ENCODE results near the gene FN1.
"Not testable (repeated sequence)": the region's sequence is repeated elsewhere in the genome, so short reads cannot be mapped to it uniquely, and the experiment has no call there.

Gene FN1

GRCh38 chr2:215422676-215423075 lies 13.2 kb downstream of the FN1 start:
- DNase-seq, result no peak

GRCh38 chr2:215421859-215422461 lies 13.9 kb downstream of the FN1 start:
- DNase-seq, result no peak

GRCh38 chr2:215420471-215420935 lies 15.4 kb downstream of the FN1 start:
- DNase-seq, result no peak

DNA sequence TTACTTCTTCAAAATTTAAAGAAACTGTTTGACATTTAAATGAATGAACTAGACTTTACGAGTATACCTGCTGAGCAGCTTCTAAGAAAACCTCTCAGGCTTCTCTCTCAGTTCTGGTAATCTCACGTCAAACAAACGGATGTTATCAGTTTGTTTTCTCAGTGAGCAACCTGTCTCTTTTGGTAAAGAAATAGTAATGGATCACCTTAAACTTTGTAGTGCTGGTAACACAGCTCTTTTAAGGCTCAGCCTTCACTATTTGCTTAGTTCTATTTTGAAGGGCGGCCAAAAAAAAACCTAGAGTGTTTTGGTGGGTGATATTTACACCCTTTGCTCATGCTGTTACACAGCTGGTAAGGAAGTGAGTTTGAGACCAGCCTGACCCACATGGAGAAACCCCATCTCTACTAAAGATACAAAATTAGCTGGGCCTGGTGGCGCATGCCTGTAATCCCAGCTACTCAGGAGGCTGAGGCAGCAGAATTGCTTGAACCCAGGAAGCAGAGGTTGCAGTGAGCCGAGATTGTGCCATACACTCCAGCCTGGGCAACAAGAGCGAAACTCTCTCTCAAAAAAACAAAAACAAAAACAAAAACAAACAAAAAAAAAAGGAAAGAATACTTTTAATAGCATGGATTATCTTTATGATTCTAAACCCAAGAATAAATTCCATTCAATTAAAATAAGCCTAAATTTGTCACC lies 15.9 kb downstream of the FN1 start:
- no peak for DNase-seq

- DNase-seq, result no peak
Observed at GRCh38 chr2:215419113-215419512, 16.8 kb downstream of the FN1 start.

GRCh38 chr2:215418064-215418963 lies 17.6 kb downstream of the FN1 start:
- no peak for DNase-seq

DNA sequence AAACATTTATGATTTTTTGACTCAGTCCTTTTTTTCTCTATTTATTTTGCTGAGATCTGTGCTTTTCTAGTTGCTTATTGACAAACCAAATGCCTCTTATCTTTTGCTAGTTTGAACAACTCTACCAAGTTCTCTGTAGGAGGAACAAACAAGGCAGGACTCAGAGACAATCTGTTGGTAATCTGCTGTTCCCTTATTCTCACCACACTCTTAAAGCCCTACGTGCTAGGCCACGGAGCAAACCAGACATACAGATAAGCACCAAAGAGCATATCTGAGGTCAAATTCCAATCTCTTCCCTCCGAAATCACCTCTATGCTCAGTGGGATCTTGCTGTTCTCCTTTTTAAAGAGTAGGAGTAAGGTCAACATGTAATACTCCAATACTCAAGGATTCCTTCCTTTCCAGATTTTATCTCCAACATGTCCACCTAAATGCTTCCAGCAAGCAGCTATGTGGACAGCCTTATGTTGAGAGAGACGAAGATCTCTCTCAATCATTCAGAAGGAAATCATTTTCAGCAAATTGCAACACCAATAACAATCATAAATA lies 18.4 kb downstream of the FN1 start:
- DNase-seq, result no peak

GRCh38 chr2:215416656-215417055 lies 19.2 kb downstream of the FN1 start:
- no peak for DNase-seq

- DNase-seq, result no peak
Observed at GRCh38 chr2:215415820-215416577, 19.9 kb downstream of the FN1 start.

DNA sequence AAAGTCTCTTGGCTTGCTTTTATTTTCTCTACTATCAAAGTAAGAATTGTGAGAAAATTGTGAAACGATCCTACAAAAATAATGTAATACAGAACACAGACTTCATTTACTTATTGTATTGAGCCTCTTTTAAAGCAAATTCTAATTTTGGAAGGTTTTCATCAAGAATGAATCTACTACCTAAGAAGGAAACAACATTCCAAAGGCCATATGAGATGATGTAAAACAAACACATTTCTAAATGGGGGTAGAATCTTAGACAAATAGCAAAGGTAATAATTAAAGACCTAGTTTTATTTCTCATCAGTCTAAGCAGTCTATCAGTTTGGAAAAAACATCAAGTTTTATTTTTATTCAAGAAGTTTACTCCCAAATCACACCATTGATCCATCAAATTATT lies 20.6 kb downstream of the FN1 start:
- DNase-seq, result no peak

- DNase-seq, result no peak
Observed at GRCh38 chr2:215414674-215415073, 21.2 kb downstream of the FN1 start.

DNA sequence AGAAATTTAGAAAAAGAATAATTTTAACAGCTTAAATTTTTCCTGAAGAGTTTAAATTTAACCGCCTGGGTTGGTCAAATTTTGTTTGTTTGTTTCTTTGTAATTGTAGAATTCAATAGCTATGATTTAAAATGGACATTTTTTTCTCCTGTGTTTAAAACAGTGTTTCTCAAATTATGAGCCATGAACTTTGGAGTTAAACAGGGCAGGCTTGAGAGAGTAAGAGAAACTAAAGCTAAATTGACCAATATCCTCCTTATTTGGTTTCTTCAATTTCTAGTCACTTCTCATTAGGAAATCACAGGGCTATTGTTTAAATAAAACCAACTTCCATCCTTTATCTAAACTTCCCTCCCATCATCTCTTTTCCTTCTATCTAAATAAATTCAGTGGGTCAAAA lies 21.9 kb downstream of the FN1 start:
- DNase-seq, result no peak

GRCh38 chr2:215413484-215413777 lies 22.4 kb downstream of the FN1 start:
- no peak for DNase-seq

DNA sequence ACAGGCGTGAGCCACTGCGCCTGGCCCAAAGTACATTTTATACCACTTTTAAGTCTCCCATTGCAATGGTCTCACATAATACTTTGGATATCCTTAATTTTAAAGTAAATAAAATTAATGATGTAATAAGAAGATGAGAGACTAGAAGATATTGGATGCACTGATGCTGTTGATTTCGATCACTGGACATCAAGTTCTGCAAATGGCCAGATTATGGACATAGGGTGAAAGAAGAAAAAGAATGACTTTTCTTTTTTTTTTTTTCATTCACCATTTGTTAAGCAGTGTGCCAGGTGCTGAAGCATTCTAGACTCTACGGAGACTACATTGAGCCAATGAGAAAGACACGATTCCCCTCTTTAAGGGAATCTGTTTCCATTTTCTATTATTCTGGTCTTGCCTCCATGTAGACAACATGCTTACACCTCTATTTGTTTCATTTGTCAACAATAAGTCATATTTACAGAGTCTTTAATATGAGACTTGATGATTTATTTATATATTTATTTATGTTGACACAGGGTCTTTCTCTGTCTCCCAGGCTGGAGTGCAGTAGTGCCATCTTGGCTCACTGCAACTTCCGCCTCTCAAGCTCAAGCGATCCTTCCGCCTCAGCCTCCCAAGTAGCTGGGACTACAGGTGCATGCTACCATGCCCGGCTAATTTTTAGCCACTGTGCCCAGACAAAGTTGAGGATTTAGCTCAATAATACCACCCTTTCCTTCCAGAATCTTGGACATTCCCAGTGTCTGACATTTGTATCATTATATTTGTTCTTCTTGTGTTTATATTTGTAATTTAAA lies 23.7 kb downstream of the FN1 start:
- DNase-seq, result no peak

DNA sequence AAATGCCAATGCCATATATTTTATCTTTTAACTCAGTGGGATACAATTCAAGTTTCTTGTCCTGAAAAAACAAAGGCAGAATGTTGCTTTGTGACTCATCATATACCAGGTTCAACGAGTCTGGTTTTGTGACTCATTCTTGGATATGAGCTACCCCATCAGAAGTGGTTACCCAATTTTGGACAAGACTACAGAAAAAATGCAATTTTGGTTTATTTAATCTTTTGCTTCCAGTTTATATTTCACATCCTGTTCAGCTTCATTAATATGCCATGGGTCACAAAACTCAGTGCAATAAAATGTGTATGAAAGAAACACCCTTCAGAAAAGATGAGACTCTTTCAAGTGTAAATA lies 25.0 kb downstream of the FN1 start:
- no peak for DNase-seq

DNA sequence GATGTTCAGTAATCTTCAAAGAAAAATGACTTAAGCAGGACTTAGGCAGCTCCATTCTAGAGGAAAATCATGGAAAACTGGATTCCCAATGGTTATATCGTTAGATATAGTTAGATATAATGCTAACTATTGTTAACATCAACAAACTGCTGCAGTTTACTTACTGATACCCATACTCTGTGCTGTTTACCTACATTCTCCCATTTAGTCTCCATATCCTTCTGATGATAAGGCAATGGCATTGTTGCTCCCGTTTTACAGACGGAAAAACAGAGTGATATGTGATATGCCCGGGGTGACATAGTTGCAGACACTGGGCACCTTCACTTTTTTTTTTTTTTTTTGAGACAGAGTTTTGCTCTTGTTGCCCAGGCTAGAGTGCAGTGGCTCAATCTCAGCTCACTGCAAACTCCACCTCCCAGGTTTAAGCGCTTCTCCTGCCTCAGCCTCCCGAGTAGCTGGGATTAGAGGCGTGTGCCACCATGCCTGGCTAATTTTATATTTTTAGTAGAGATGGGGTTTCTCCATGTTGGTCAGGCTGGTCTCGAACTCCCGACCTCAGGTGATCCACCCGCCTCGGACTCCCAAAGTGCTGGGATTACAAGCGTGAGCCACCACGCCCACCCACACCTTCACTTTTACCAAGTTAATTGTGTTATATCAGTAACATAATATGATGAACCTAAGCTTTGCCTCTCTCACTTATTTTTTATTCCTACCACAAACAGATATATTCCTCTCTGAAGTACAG lies 25.5 kb downstream of the FN1 start:
- DNase-seq, result not testable (repeated sequence)

- no peak for DNase-seq
Observed at GRCh38 chr2:215409331-215410127, 26.3 kb downstream of the FN1 start.

GRCh38 chr2:215408441-215408840 lies 27.4 kb downstream of the FN1 start:
- DNase-seq, result not testable (repeated sequence)

DNA sequence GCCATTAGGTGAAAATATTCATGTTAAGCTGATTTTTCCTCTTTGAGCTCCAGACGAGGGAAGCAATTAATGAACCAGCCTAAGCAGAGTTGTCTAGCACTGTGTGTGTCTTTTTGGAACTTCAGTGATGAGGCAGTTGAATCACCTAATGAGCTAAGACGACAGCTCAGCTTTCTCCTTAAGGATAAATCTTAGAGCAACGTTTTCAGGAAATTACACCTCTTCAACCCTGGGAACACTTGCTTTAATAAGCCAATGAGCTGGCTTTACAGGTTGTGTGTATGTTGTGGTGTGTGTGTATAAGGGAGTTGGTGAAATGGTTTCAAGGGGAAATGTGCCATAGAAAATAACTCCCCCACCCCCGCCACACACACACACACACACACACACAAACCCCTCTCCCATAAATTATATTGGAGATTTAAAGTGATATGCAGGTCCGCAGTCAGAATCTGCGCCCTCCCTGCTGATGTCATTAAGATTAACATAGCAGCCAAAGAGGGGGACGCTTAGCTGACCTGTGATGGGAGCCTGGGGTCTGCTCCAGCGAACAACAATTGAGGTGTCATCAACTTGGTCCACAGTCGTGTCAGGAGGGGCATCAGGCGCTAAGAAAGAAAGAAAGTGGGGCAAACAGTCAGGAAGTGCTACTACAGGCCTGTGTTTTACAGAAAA lies 28.1 kb downstream of the FN1 start:
- DNase-seq, result no peak

- no peak for DNase-seq
Observed at GRCh38 chr2:215407061-215407460, 28.8 kb downstream of the FN1 start.
